Mononuclear cell (primary cell): ENCODE results near the gene TP53I11. TPM values are rescaled to one million over a fixed set of nuclear protein-coding genes. Genes with fewer than 3 reads are reported as not detected.

Source experiments
- H3K27me3 ChIP-seq: 2 replicates; pipeline ENCODE4 v1.6.0; 2011; ENCODE audit warnings: low read length, control low read depth; ENCODE audit not compliant: insufficient read depth
- H3K4me1 ChIP-seq: 2 replicates; pipeline ENCODE4 v1.5.1; 2011; ENCODE audit warnings: mild to moderate bottlenecking, low read length, control low read depth; ENCODE audit not compliant: insufficient read depth
- H3K4me3 ChIP-seq: 2 replicates; pipeline ENCODE4 v1.5.1; 2011; ENCODE audit warnings: mild to moderate bottlenecking, low read length, moderate library complexity
- H3K9me3 ChIP-seq: 2 replicates; pipeline ENCODE4 v1.5.1; 2011; ENCODE audit warnings: low read depth, mild to moderate bottlenecking, control low read depth, low read length
- total RNA-seq: library from RNA; depleted of rRNA; stranded (reverse); fragments of >200 nt; gene quantifications from one replicate; pipeline ENCODE4 v1.2.3, GENCODE V29; 2012

Gene TP53I11
- total RNA-seq, 1 donor: 7.7 TPM

- peaks cover 23% of the 10 kb centered on the region for H3K4me1 ChIP-seq
- no peaks in the 10 kb centered on the region for H3K27me3 ChIP-seq
- H3K9me3 ChIP-seq: no peaks in the 10 kb centered on the region
- H3K4me3 ChIP-seq: no peak overlapping the region
These were observed 19.6 kb upstream of the TP53I11 start for GRCh38 chr11:44970293-44970692.

- H3K4me1 ChIP-seq: peaks cover 25% of the 10 kb centered on the region
- H3K4me3 ChIP-seq: no peak overlapping the region
- H3K9me3 ChIP-seq: no peaks in the 10 kb centered on the region
- no peaks in the 10 kb centered on the region for H3K27me3 ChIP-seq
These were observed 19.1 kb upstream of the TP53I11 start for GRCh38 chr11:44969651-44970252.

GRCh38 chr11:44968510-44968909 is 17.8 kb upstream of the TP53I11 start:
- H3K27me3 ChIP-seq: no peaks in the 10 kb centered on the region
- peaks cover 34% of the 10 kb centered on the region for H3K4me1 ChIP-seq
- H3K9me3 ChIP-seq: no peaks in the 10 kb centered on the region
- no peak overlapping the region for H3K4me3 ChIP-seq

GRCh38 chr11:44967930-44968496 is 17.3 kb upstream of the TP53I11 start:
- Histone ChIP-seq H3K4me3 (no peak overlapping the region), H3K9me3 (no peaks in the 10 kb centered on the region), H3K4me1 (peaks cover 34% of the 10 kb centered on the region), H3K27me3 (no peaks in the 10 kb centered on the region)

GRCh38 chr11:44966694-44967093 is 16.0 kb upstream of the TP53I11 start:
- Histone ChIP-seq H3K9me3 (no peaks in the 10 kb centered on the region), H3K4me1 (peaks cover 34% of the 10 kb centered on the region), H3K4me3 (no peak overlapping the region), H3K27me3 (no peaks in the 10 kb centered on the region)

GRCh38 chr11:44964526-44965209 is 14.0 kb upstream of the TP53I11 start:
- H3K4me3 ChIP-seq: no peak overlapping the region
- no peaks in the 10 kb centered on the region for H3K27me3 ChIP-seq
- no peaks in the 10 kb centered on the region for H3K9me3 ChIP-seq
- peaks cover 16% of the 10 kb centered on the region for H3K4me1 ChIP-seq

- no peaks in the 10 kb centered on the region for H3K9me3 ChIP-seq
- no peaks in the 10 kb centered on the region for H3K27me3 ChIP-seq
- peaks cover 11% of the 10 kb centered on the region for H3K4me1 ChIP-seq
- H3K4me3 ChIP-seq: no peak overlapping the region
These were observed 13.3 kb upstream of the TP53I11 start for GRCh38 chr11:44963948-44964347.

- Histone ChIP-seq H3K4me3 (no peak overlapping the region), H3K4me1 (peaks cover 11% of the 10 kb centered on the region), H3K27me3 (no peaks in the 10 kb centered on the region), H3K9me3 (no peaks in the 10 kb centered on the region)
These were observed 12.5 kb upstream of the TP53I11 start for GRCh38 chr11:44963136-44963535.

- Histone ChIP-seq H3K4me3 (no peak overlapping the region), H3K27me3 (no peaks in the 10 kb centered on the region), H3K4me1 (peaks cover 12% of the 10 kb centered on the region), H3K9me3 (no peaks in the 10 kb centered on the region)
These were observed 11.8 kb upstream of the TP53I11 start for GRCh38 chr11:44962464-44962863.

- Histone ChIP-seq H3K9me3 (no peaks in the 10 kb centered on the region), H3K27me3 (no peaks in the 10 kb centered on the region)
These were observed 9.6 kb upstream of the TP53I11 start for GRCh38 chr11:44960200-44960845.

GRCh38 chr11:44959064-44959463 is 8.4 kb upstream of the TP53I11 start:
- Histone ChIP-seq H3K4me3 (no peak overlapping the region), H3K27me3 (no peaks in the 10 kb centered on the region), H3K9me3 (no peaks in the 10 kb centered on the region), H3K4me1 (peaks cover 36% of the 10 kb centered on the region)

More at GRCh38 chr11:44960200-44960845, 9.6 kb upstream of the TP53I11 start:
- Histone ChIP-seq H3K4me3 (no peak overlapping the region), H3K4me1 (peaks cover 32% of the 10 kb centered on the region)

- Histone ChIP-seq H3K4me1 (peaks cover 39% of the 10 kb centered on the region), H3K27me3 (no peaks in the 10 kb centered on the region), H3K9me3 (no peaks in the 10 kb centered on the region), H3K4me3 (no peak overlapping the region)
These were observed 7.3 kb upstream of the TP53I11 start for GRCh38 chr11:44957776-44958564.

GRCh38 chr11:44957040-44957515 is 6.4 kb upstream of the TP53I11 start:
- H3K4me1 ChIP-seq: peaks cover 39% of the 10 kb centered on the region
- no peak overlapping the region for H3K4me3 ChIP-seq
- H3K27me3 ChIP-seq: no peaks in the 10 kb centered on the region
- H3K9me3 ChIP-seq: no peaks in the 10 kb centered on the region

- H3K4me3 ChIP-seq: no peak overlapping the region
- H3K9me3 ChIP-seq: no peaks in the 10 kb centered on the region
- H3K4me1 ChIP-seq: peaks cover 45% of the 10 kb centered on the region
- H3K27me3 ChIP-seq: no peaks in the 10 kb centered on the region
These were observed 4.5 kb upstream of the TP53I11 start for GRCh38 chr11:44955015-44955738.
